ENCODE data around the gene CHIT1. TPM values are rescaled to one million over a fixed set of nuclear protein-coding genes. Genes with fewer than 3 reads are reported as not detected.

The CHIT1 gene
- total RNA-seq, 2 experiments from 2014 or later = 0.58 to 1.1 TPM

DNA sequence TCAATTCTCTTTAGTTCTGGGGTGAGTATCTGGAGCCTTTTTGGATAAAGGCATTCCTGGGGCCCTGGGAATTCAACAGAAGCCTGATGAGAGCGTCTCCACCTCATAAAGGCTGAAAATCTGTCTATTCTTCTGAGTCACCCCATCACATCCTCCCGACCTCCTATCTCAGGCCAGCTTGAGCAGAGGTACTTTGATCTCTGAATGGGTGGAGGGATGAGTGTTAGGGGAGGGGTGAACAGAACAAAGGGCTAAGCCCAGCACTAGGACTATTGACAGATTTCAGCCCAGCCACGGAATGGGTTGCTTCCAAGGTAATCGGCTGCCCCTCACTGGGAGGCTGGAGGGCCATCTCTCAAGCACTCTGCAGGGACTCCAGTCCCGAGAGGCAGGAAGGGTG, 51.4 kb downstream of the CHIT1 start:
- Mint-ChIP-seq H3K27ac (no peak overlapping the region), H3K4me1 (ENCODE audit: low read depth) (no peaks in the 10 kb centered on the region), H3K36me3 (ENCODE audit: low read depth) (no peaks in the 10 kb centered on the region), H3K27me3 (peaks cover 4% of the 10 kb centered on the region), H3K9me3 (no peaks in the 10 kb centered on the region), H3K4me3 (no peak overlapping the region)
- Histone ChIP-seq H3K27me3 (ENCODE audit: control insufficient read depth in 1 of 2, insufficient read depth in 2 of 2, low read length in 2 of 2) (no peaks in the 10 kb centered on the region), H3K9me3 (ENCODE audit: control insufficient read depth in 1 of 2, insufficient read depth in 1 of 2, low read length in 2 of 2) (no peaks in the 10 kb centered on the region), H3K4me3 (ENCODE audit: low read length) (no peak overlapping the region), H3K36me3 (ENCODE audit: insufficient read depth, low read length) (no peaks in the 10 kb centered on the region), H3K27ac (ENCODE audit: low read depth in 1 of 2, low read length in 2 of 2) (no peak overlapping the region), H3K4me1 (ENCODE audit: insufficient read depth, low read length) (no peaks in the 10 kb centered on the region)
- TF ChIP-seq, protein P1, sequence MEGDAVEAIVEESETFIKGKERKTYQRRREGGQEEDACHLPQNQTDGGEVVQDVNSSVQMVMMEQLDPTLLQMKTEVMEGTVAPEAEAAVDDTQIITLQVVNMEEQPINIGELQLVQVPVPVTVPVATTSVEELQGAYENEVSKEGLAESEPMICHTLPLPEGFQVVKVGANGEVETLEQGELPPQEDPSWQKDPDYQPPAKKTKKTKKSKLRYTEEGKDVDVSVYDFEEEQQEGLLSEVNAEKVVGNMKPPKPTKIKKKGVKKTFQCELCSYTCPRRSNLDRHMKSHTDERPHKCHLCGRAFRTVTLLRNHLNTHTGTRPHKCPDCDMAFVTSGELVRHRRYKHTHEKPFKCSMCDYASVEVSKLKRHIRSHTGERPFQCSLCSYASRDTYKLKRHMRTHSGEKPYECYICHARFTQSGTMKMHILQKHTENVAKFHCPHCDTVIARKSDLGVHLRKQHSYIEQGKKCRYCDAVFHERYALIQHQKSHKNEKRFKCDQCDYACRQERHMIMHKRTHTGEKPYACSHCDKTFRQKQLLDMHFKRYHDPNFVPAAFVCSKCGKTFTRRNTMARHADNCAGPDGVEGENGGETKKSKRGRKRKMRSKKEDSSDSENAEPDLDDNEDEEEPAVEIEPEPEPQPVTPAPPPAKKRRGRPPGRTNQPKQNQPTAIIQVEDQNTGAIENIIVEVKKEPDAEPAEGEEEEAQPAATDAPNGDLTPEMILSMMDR (IDR thresholded peaks at IDR 0.05) = no peak
- POLR2A ChIA-PET = no interaction called here
- CTCF ChIA-PET = no interaction called here
- intact Hi-C loops (cut with DNase I, micrococcal nuclease) = no loop called here
- no peak for ATAC-seq (ENCODE audit: poor library complexity)
- DNase-seq = no peak

DNA sequence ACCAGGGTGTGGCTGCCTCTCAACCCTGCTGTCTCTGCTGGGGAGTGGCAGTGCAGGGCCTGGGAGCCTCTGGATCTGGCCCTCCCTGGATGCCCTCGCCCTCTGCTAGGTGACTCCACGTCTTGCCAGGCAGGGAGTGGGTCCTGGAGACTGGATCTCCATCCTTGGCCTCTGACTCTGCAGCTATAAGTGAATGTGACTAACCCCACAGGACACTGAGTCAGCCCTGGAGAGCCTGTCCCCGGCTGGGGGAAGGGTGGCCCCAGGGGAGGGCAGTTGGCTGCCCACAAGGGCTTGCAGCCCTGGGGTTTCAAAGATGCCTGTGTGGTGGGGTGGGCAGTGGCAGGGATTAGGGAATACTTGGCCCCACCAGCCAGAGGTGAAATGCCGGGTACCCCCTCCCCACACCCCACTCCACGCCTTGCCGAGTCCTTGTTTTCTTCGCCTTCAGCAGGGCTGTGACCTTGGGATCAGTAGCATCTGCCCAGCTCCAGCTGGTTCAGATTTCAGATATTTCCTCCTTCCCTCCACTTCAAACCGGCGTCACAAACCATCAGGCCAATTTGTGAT, 51.9 kb downstream of the CHIT1 start:
- Histone ChIP-seq H3K9me3 (ENCODE audit: control insufficient read depth in 1 of 2, insufficient read depth in 1 of 2, low read length in 2 of 2) (no peaks in the 10 kb centered on the region), H3K36me3 (ENCODE audit: insufficient read depth, low read length) (no peaks in the 10 kb centered on the region), H3K27ac (ENCODE audit: low read depth in 1 of 2, low read length in 2 of 2) (no peak overlapping the region), H3K27me3 (ENCODE audit: control insufficient read depth in 1 of 2, insufficient read depth in 2 of 2, low read length in 2 of 2) (no peaks in the 10 kb centered on the region), H3K4me3 (ENCODE audit: low read length) (no peak overlapping the region), H3K4me1 (ENCODE audit: insufficient read depth, low read length) (no peaks in the 10 kb centered on the region)
- Mint-ChIP-seq H3K9me3 (no peaks in the 10 kb centered on the region), H3K27me3 (peaks cover 4% of the 10 kb centered on the region), H3K36me3 (ENCODE audit: low read depth) (no peaks in the 10 kb centered on the region), H3K4me3 (no peak overlapping the region), H3K27ac (no peak overlapping the region), H3K4me1 (ENCODE audit: low read depth) (no peaks in the 10 kb centered on the region)
- intact Hi-C loops (cut with DNase I, micrococcal nuclease) = no loop called here
- ATAC-seq (ENCODE audit: poor library complexity) (no peak), DNase-seq (peak in 2 of 14 experiments; percentile 13 to 40)
- TF ChIP-seq, protein P1 (IDR thresholded peaks at IDR 0.05) = no peak
- ChIA-PET POLR2A (no interaction called here), CTCF (no interaction called here)

DNA sequence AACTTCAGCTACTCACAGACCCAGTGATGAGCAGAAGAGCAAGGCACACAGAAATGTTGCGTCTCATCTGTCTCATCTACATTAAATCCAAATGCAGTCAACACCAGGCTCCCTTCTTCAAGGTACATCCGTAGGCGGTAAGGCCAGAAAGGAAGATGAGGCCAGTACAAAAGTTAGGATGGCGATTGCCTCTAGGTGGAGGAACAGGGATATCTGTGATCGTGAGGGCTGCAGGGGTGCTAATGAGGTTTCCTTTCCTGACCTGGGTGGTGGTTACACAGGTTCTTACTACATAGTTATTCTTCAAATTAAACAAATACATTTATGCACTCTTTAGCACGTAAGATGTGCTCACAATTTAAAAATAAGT, 52.5 kb downstream of the CHIT1 start:
- Histone ChIP-seq H3K36me3 (ENCODE audit: insufficient read depth, low read length) (no peaks in the 10 kb centered on the region), H3K4me3 (ENCODE audit: low read length) (no peak overlapping the region), H3K9me3 (ENCODE audit: control insufficient read depth in 1 of 2, insufficient read depth in 1 of 2, low read length in 2 of 2) (no peaks in the 10 kb centered on the region), H3K27me3 (ENCODE audit: control insufficient read depth in 1 of 2, insufficient read depth in 2 of 2, low read length in 2 of 2) (no peaks in the 10 kb centered on the region), H3K27ac (ENCODE audit: low read depth in 1 of 2, low read length in 2 of 2) (no peak overlapping the region), H3K4me1 (ENCODE audit: insufficient read depth, low read length) (no peaks in the 10 kb centered on the region)
- Mint-ChIP-seq H3K36me3 (ENCODE audit: low read depth) (no peaks in the 10 kb centered on the region), H3K4me3 (no peak overlapping the region), H3K27me3 (peaks cover 4% of the 10 kb centered on the region), H3K27ac (no peak overlapping the region), H3K9me3 (no peaks in the 10 kb centered on the region), H3K4me1 (ENCODE audit: low read depth) (no peaks in the 10 kb centered on the region)
- intact Hi-C loops (cut with DNase I, micrococcal nuclease) = no loop called here
- ChIA-PET POLR2A (no interaction called here), CTCF (no interaction called here)
- no peak for DNase-seq
- TF ChIP-seq, protein P1 (IDR thresholded peaks at IDR 0.05) = no peak
- no peak for ATAC-seq (ENCODE audit: poor library complexity)
